IMR-90 (cell line): ENCODE measurements around the gene ATP10D. TPM values are rescaled to one million over a fixed set of nuclear protein-coding genes. Genes with fewer than 3 reads are reported as not detected.

Experiments
- ATAC-seq: fragments of 200-7000 bp; cut with Tn5 transposase; 2 replicates; pipeline ENCODE4 v1.9.1; 2020; ENCODE audit warnings: low read depth, mild to moderate bottlenecking, moderate library complexity
- BruUV-seq: library from RNA; stranded (reverse); fragments of 400-500 nt; replicated peaks from 2 replicates; lab custom pipeline; 2021; lab: Mats Ljungman, UMichigan
- CTCF ChIA-PET: fragments of 300-600 bp; formaldehyde crosslinking; extraction: SDS; loops from one replicate; lab custom pipeline; 2021; ENCODE audit warnings: antibody characterized with exemption; lab: Yijun Ruan, JAX
- POLR2A ChIA-PET: fragments of 300-600 bp; sonication (Branson Sonifier 250); formaldehyde crosslinking; loops from one replicate; lab custom pipeline; 2022; ENCODE audit warnings: antibody characterized with exemption; ENCODE audit not compliant: unreplicated experiment; lab: Charles Lee
- DNase-seq: peaks from one replicate; pipeline ENCODE4 v3.0.0; 2013
- H2AFZ ChIP-seq: replicated peaks from 2 replicates; pipeline ENCODE3; 2013; ENCODE audit warnings: low read length, mild to moderate bottlenecking; ENCODE audit not compliant: poor library complexity
- H2AK5ac ChIP-seq: 2 replicates; pipeline ENCODE4 v1.6.1; 2013; ENCODE audit warnings: low read depth, low read length, inconsistent platforms
- H2AK9ac ChIP-seq: replicated peaks from 2 replicates; pipeline ENCODE3; 2013; ENCODE audit warnings: mild to moderate bottlenecking, low read depth, low read length, moderate library complexity; ENCODE audit not compliant: poor library complexity
- H2BK120ac ChIP-seq: 2 replicates; pipeline ENCODE4 v1.6.1; 2013; ENCODE audit warnings: low read depth, low read length, inconsistent platforms
- H2BK15ac ChIP-seq: 3 replicates; pipeline ENCODE4 v1.6.1; 2013; ENCODE audit warnings: low read depth, low read length, inconsistent platforms
- H2BK20ac ChIP-seq: 2 replicates; pipeline ENCODE4 v1.6.1; 2013; ENCODE audit warnings: low read depth, mild to moderate bottlenecking, inconsistent platforms, low read length, moderate library complexity
- H2BK5ac ChIP-seq: 2 replicates; pipeline ENCODE4 v1.6.1; 2013; ENCODE audit warnings: mild to moderate bottlenecking, low read depth, low read length, inconsistent platforms; ENCODE audit not compliant: poor library complexity, severe bottlenecking
- H3K14ac ChIP-seq: replicated peaks from 2 replicates; pipeline ENCODE4 v1.6.1; 2013; ENCODE audit warnings: low read depth, low read length, inconsistent platforms
- H3K18ac ChIP-seq: 2 replicates; pipeline ENCODE4 v1.6.1; 2013; ENCODE audit warnings: low read depth, low read length, control low read depth
- H3K23ac ChIP-seq: 2 replicates; pipeline ENCODE4 v1.6.1; 2013; ENCODE audit warnings: low read depth, low read length, inconsistent platforms
- H3K27ac ChIP-seq: 2 replicates; pipeline ENCODE4 v1.5.1; 2013; ENCODE audit warnings: mild to moderate bottlenecking, control low read depth, low read length; ENCODE audit not compliant: insufficient read depth
- H3K27me3 ChIP-seq: 2 replicates; pipeline ENCODE4 v1.6.1; 2013; ENCODE audit warnings: low read length; ENCODE audit not compliant: control insufficient read depth, insufficient read depth
- H3K36me3 ChIP-seq: 2 replicates; pipeline ENCODE4 v1.6.1; 2013; ENCODE audit warnings: low read length, mixed read lengths; ENCODE audit not compliant: control insufficient read depth, insufficient read depth
- H3K4ac ChIP-seq: 2 replicates; pipeline ENCODE4 v1.6.1; 2013; ENCODE audit warnings: low read depth, low read length, inconsistent platforms
- H3K4me1 ChIP-seq: 2 replicates; pipeline ENCODE4 v1.6.1; 2013; ENCODE audit warnings: low read length, mixed read lengths; ENCODE audit not compliant: control insufficient read depth, insufficient read depth
- H3K4me2 ChIP-seq: 2 replicates; pipeline ENCODE4 v1.6.1; 2013; ENCODE audit warnings: low read depth, mild to moderate bottlenecking, control low read depth, low read length, moderate library complexity
- H3K4me3 ChIP-seq: 2 replicates; pipeline ENCODE4 v1.5.1; 2013; ENCODE audit warnings: low read depth, mild to moderate bottlenecking, control low read depth, low read length, moderate library complexity; ENCODE audit not compliant: insufficient read depth
- H3K56ac ChIP-seq: 2 replicates; pipeline ENCODE4 v1.6.1; 2013; ENCODE audit warnings: low read length, inconsistent platforms; ENCODE audit not compliant: insufficient read depth; ENCODE audit errors: extremely low read depth
- H3K79me1 ChIP-seq, 2 experiments: 2 replicates each; pipeline ENCODE4 v1.6.1; 2013; ENCODE audit warnings: low read length in 2 of 2, inconsistent platforms in 1 of 2, low read depth in 1 of 2
- H3K9ac ChIP-seq: 2 replicates; pipeline ENCODE4 v1.6.1; 2013; ENCODE audit warnings: low read depth, low read length, control low read depth
- H3K9me1 ChIP-seq: 2 replicates; pipeline ENCODE4 v1.6.1; 2013; ENCODE audit warnings: low read length, inconsistent platforms; ENCODE audit not compliant: insufficient read depth
- H3K9me3 ChIP-seq: 2 replicates; pipeline ENCODE4 v1.6.1; 2013; ENCODE audit warnings: low read length; ENCODE audit not compliant: control insufficient read depth, insufficient read depth
- H4K20me1 ChIP-seq: 2 replicates; pipeline ENCODE4 v1.6.1; 2013; ENCODE audit warnings: low read length, inconsistent platforms; ENCODE audit not compliant: insufficient read depth
- H4K5ac ChIP-seq: 2 replicates; pipeline ENCODE4 v1.6.1; 2013; ENCODE audit warnings: mild to moderate bottlenecking, low read depth, low read length, control low read depth
- H4K8ac ChIP-seq, 2 experiments: 2 replicates each; pipeline ENCODE4 v1.6.1; 2013; ENCODE audit warnings: low read depth in 2 of 2, low read length in 2 of 2, control low read depth in 1 of 2, inconsistent platforms in 1 of 2
- H4K91ac ChIP-seq: 2 replicates; pipeline ENCODE4 v1.6.1; 2013; ENCODE audit warnings: low read depth, low read length, inconsistent platforms; ENCODE audit not compliant: insufficient read depth
- BHLHE40 ChIP-seq: fragments of 150-350 bp; IDR thresholded peaks from 2 replicates; pipeline ENCODE4 v1.6.1; 2016; ENCODE audit warnings: mild to moderate bottlenecking, low read depth, low read length
- CHD1 ChIP-seq: IDR thresholded peaks from 2 replicates; pipeline ENCODE4 v1.6.1; 2012; ENCODE audit warnings: low read depth, low read length, improper control_type of control experiment
- MAFK ChIP-seq: IDR thresholded peaks from 2 replicates; pipeline ENCODE4 v1.6.1; 2012; ENCODE audit warnings: low read depth, low read length, improper control_type of control experiment
- MAZ ChIP-seq: IDR thresholded peaks from 2 replicates; pipeline ENCODE4 v1.6.1; 2012; ENCODE audit warnings: low read depth, mild to moderate bottlenecking, low read length, improper control_type of control experiment, moderate library complexity, borderline replicate concordance
- MXI1 ChIP-seq: IDR thresholded peaks from 2 replicates; pipeline ENCODE4 v1.6.1; 2012; ENCODE audit warnings: low read depth, mild to moderate bottlenecking, low read length, moderate library complexity, borderline replicate concordance
- WGBS, 2 experiments: methylation state at CpG; one replicate each; pipeline versions ENCODE4 v1.1.5 to v1.1.7; 2013; ENCODE audit warnings: missing lambda C conversion rate in 2 of 2; ENCODE audit not compliant: insufficient read length in 1 of 2; ENCODE audit errors: extremely low coverage in 2 of 2; 5-methylcytosine and 5-hydroxymethylcytosine counted together
- dilution Hi-C: fragments of 300-500 bp; cut with HindIII; formaldehyde crosslinking; loops from one replicate; pipeline ENCODE4 v1.14.3; 2018; ENCODE audit warnings: low sequenced_read_pairs; ENCODE audit not compliant: unreplicated experiment
- in situ Hi-C: fragments of 300-500 bp; cut with MboI; formaldehyde crosslinking; loops from 3 replicates; pipeline ENCODE4 v1.14.3; 2019; ENCODE audit warnings: low sequenced_read_pairs, inconsistent platforms, mixed read lengths
- intact Hi-C: fragments of 100-400 bp; cut with micrococcal nuclease; formaldehyde crosslinking; loops from 2 replicates; pipeline ENCODE4 v1.10.0; 2022
- polyA plus RNA-seq, 3 experiments: library from polyadenylated mRNA; depleted of rRNA; stranded (reverse); fragments of >200 nt; gene quantifications; 2 replicates each; pipeline ENCODE4 v1.2.3, GENCODE V29; 2012; ENCODE audit warnings: low replicate concordance in 1 of 3
- total RNA-seq: library from RNA; depleted of rRNA; stranded (reverse); fragments of >200 nt; gene quantifications from 2 replicates; pipeline ENCODE4 v1.2.3, GENCODE V29; 2012
- TF ChIP-seq, protein P1 (sequence below): conservative IDR thresholded peaks from 2 replicates; pipeline ENCODE4 v1.5.1; 2012; ENCODE audit warnings: mild to moderate bottlenecking, low read depth, low read length, improper control_type of control experiment
- TF ChIP-seq, protein P2 (sequence below): fragments of 150-350 bp; IDR thresholded peaks from 2 replicates; pipeline ENCODE4 v1.6.1; 2017; ENCODE audit warnings: mild to moderate bottlenecking, antibody characterized with exemption, low read length, low read depth

Gene ATP10D
- total and polyA plus RNA-seq, 2 of the 4 experiments (the other 2 are of a cell fraction), result 28.9 to 135 TPM

DNA sequence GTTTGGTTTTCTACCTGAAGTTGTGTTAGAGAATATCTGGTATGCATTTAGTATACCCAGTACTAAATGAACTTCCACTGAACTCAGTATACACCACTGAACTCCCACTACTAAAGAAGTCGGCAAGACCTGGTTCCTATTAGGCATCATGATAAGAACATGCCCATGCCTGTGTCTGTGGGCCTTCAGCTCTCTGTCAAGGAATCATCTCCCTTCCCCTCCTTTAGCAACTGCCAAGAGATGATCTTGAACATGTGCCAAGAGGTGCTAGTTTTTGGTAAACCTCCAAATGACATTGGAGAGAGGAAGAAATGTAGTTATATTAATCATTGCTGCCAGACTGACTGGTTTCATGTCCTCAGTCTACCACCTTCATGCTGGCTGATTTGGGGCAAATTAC, 113.2 kb downstream of the ATP10D start:
- no peak overlapping the region for H3K9ac ChIP-seq
- no peaks in the 10 kb centered on the region for H3K9me3 ChIP-seq
- in situ Hi-C loops (no loop called here), dilution Hi-C loops (no loop called here), intact Hi-C loops (no loop called here)
- H3K14ac ChIP-seq, result no peak overlapping the region
- ATAC-seq, result no peak
- no peaks in the 10 kb centered on the region for H3K4me1 ChIP-seq
- no peak overlapping the region for H3K56ac ChIP-seq
- H3K27me3 ChIP-seq, result no peaks in the 10 kb centered on the region
- H3K4ac ChIP-seq, result no peak overlapping the region
- no peak overlapping the region for H2BK20ac ChIP-seq
- H3K36me3 ChIP-seq, result 0 out of 2 replicates have a peak, but pooled peaks cover 3% of the 10 kb centered on the region
- TF ChIP-seq, protein P1, sequence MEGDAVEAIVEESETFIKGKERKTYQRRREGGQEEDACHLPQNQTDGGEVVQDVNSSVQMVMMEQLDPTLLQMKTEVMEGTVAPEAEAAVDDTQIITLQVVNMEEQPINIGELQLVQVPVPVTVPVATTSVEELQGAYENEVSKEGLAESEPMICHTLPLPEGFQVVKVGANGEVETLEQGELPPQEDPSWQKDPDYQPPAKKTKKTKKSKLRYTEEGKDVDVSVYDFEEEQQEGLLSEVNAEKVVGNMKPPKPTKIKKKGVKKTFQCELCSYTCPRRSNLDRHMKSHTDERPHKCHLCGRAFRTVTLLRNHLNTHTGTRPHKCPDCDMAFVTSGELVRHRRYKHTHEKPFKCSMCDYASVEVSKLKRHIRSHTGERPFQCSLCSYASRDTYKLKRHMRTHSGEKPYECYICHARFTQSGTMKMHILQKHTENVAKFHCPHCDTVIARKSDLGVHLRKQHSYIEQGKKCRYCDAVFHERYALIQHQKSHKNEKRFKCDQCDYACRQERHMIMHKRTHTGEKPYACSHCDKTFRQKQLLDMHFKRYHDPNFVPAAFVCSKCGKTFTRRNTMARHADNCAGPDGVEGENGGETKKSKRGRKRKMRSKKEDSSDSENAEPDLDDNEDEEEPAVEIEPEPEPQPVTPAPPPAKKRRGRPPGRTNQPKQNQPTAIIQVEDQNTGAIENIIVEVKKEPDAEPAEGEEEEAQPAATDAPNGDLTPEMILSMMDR, result no peak
- TF ChIP-seq MAFK (no peak), MAZ (no peak), BHLHE40 (no peak), MXI1 (no peak), CHD1 (no peak)
- TF ChIP-seq, protein P2, sequence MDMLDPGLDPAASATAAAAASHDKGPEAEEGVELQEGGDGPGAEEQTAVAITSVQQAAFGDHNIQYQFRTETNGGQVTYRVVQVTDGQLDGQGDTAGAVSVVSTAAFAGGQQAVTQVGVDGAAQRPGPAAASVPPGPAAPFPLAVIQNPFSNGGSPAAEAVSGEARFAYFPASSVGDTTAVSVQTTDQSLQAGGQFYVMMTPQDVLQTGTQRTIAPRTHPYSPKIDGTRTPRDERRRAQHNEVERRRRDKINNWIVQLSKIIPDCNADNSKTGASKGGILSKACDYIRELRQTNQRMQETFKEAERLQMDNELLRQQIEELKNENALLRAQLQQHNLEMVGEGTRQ, result no peak
- no TSS peak for BruUV-seq
- H3K4me2 ChIP-seq, result no peak overlapping the region
- H3K4me3 ChIP-seq, result no peak overlapping the region
- no peak overlapping the region for H3K27ac ChIP-seq
- no peaks in the 10 kb centered on the region for H4K20me1 ChIP-seq
- no peak overlapping the region for H2BK120ac ChIP-seq
- POLR2A ChIA-PET, result no interaction called here
- no peak overlapping the region for H3K18ac ChIP-seq
- H2AK5ac ChIP-seq, result no peak overlapping the region
- no peak for DNase-seq
- no peak overlapping the region for H4K8ac ChIP-seq
- H3K79me1 ChIP-seq, result no peaks in the 10 kb centered on the region
- H2BK15ac ChIP-seq, result no peak overlapping the region
- 40% methylated on average over 1 of the region's 1 CpG; no CpG with 5 or more reads in 1 of the 2 experiments for WGBS, 2 experiments
- no peak overlapping the region for H4K91ac ChIP-seq
- no peak overlapping the region for H2BK5ac ChIP-seq
- CTCF ChIA-PET, result no interaction called here
- H3K9me1 ChIP-seq, result 0 out of 2 replicates have a peak, but pooled peaks cover 2% of the 10 kb centered on the region
- H2AFZ ChIP-seq, result no peak overlapping the region
- no peak overlapping the region for H2AK9ac ChIP-seq
- H3K23ac ChIP-seq, result no peak overlapping the region
- no peak overlapping the region for H4K5ac ChIP-seq
